HL-60 (cell line): ENCODE results near the gene KCNT1.

Source experiments
- DNase-seq, 2 experiments: peaks; one replicate each; pipeline ENCODE4 v3.0.0-alpha.2; 2010 to 2020; ENCODE audit warnings: low read depth in 1 of 2, low spot score in 1 of 2
- H3K27ac ChIP-seq: fragments of 250-450 bp; sonication (Bioruptor Pico); replicated peaks from 2 replicates; pipeline ENCODE4 v1.5.1; 2020; ENCODE audit warnings: mild to moderate bottlenecking, moderate library complexity
- H3K27me3 ChIP-seq: fragments of 250-450 bp; sonication (Bioruptor Pico); 2 replicates; pipeline ENCODE4 v1.5.1; 2021; ENCODE audit warnings: mild to moderate bottlenecking, moderate library complexity; ENCODE audit not compliant: insufficient read depth, poor library complexity, severe bottlenecking
- H3K4me3 ChIP-seq: replicated peaks from 2 replicates; pipeline ENCODE4 v1.5.1; 2011; ENCODE audit warnings: mild to moderate bottlenecking, control low read depth, low read length; ENCODE audit not compliant: insufficient read depth
- CTCF ChIP-seq: IDR thresholded peaks from one replicate; pipeline ENCODE4 v1.5.1; 2011; ENCODE audit warnings: low read length, control low read depth, inconsistent platforms; ENCODE audit not compliant: insufficient read depth
- GABPA ChIP-seq: IDR thresholded peaks from 2 replicates; pipeline ENCODE4 v1.6.1; 2012; ENCODE audit warnings: low read depth
- POLR2AphosphoS5 ChIP-seq: IDR thresholded peaks from 2 replicates; pipeline ENCODE4 v1.6.1; 2012; ENCODE audit warnings: low read depth
- REST ChIP-seq: IDR thresholded peaks from 2 replicates; pipeline ENCODE4 v1.6.1; 2012; ENCODE audit warnings: low read depth; ENCODE audit not compliant: insufficient replicate concordance
- SPI1 ChIP-seq: IDR thresholded peaks from 2 replicates; pipeline ENCODE4 v1.6.1; 2012; ENCODE audit warnings: low read depth, mild to moderate bottlenecking, borderline replicate concordance

The KCNT1 gene

GRCh38 chr9:135664801-135665794 lies 36.9 kb upstream of the KCNT1 start:
- Histone ChIP-seq H3K4me3 (no peak overlapping the region), H3K27me3 (peaks cover 2% of the 10 kb centered on the region), H3K27ac (no peak overlapping the region)
- TF ChIP-seq REST: no peak
- TF ChIP-seq SPI1: no peak
- no peak for TF ChIP-seq CTCF
- no peak for TF ChIP-seq POLR2AphosphoS5
- TF ChIP-seq GABPA: no peak
- no peak for DNase-seq

GRCh38 chr9:135665795-135666189 lies 36.2 kb upstream of the KCNT1 start:
- no peak for DNase-seq
- no peak overlapping the region for H3K4me3 ChIP-seq
- TF ChIP-seq GABPA (no peak), REST (no peak), POLR2AphosphoS5 (no peak), SPI1 (no peak), CTCF (no peak)
- H3K27ac ChIP-seq: no peak overlapping the region
- peaks cover 2% of the 10 kb centered on the region for H3K27me3 ChIP-seq

- Histone ChIP-seq H3K27ac (no peak overlapping the region), H3K4me3 (no peak overlapping the region), H3K27me3 (peaks cover 2% of the 10 kb centered on the region)
- no peak for TF ChIP-seq REST
- no peak for TF ChIP-seq CTCF
- no peak for TF ChIP-seq POLR2AphosphoS5
- no peak for TF ChIP-seq GABPA
- DNase-seq: no peak
These were observed 35.2 kb upstream of the KCNT1 start for GRCh38 chr9:135666534-135667462.
